H1 (cell line): ENCODE results near the gene RASGEF1C. TPM values are rescaled to one million over a fixed set of nuclear protein-coding genes. Genes with fewer than 3 reads are reported as not detected.

Experiments
- POLR2AphosphoS5 ChIP-seq: IDR thresholded peaks from 2 replicates; pipeline ENCODE4 v1.6.1; 2011; ENCODE audit warnings: low read depth, low read length
- polyA plus RNA-seq, 7 experiments: library from polyadenylated mRNA; depleted of rRNA in 3 of 7; stranded (reverse) in 5 of 7; unstranded in 2 of 7; fragments of >200 nt in 5 of 7; fragments of 200-250 nt in 2 of 7; gene quantifications; 1 replicate in 5 of 7; 2 replicates in 1 of 7; 4 replicates in 1 of 7; pipeline versions ENCODE4 v1.2.1 to v1.2.3, GENCODE V29; 2011 to 2013; ENCODE audit warnings: missing spikeins in 2 of 7, mixed read lengths in 2 of 7
- total RNA-seq: library from RNA; stranded (reverse); fragmentation: NEBNext Ultra II Directional; extraction: Animal tissue kit (Norgen Biotek cat#: 25700); gene quantifications from 2 replicates; pipeline ENCODE4 v1.2.1, GENCODE V29; 2021
- TF ChIP-seq, protein P1 (sequence below): fragments of 300-600 bp; sonication (generic); IDR thresholded peaks from 2 replicates; pipeline ENCODE4 v1.7.1; 2012; ENCODE audit warnings: low read length, moderate library complexity, mild to moderate bottlenecking, inconsistent platforms; ENCODE audit not compliant: insufficient replicate concordance

RASGEF1C gene
- total and polyA plus RNA-seq, 2 of the 8 experiments (the other 6 are each of a cell fraction or from before 2014, with no cell fraction given), result 0.26 to 0.61 TPM

DNA sequence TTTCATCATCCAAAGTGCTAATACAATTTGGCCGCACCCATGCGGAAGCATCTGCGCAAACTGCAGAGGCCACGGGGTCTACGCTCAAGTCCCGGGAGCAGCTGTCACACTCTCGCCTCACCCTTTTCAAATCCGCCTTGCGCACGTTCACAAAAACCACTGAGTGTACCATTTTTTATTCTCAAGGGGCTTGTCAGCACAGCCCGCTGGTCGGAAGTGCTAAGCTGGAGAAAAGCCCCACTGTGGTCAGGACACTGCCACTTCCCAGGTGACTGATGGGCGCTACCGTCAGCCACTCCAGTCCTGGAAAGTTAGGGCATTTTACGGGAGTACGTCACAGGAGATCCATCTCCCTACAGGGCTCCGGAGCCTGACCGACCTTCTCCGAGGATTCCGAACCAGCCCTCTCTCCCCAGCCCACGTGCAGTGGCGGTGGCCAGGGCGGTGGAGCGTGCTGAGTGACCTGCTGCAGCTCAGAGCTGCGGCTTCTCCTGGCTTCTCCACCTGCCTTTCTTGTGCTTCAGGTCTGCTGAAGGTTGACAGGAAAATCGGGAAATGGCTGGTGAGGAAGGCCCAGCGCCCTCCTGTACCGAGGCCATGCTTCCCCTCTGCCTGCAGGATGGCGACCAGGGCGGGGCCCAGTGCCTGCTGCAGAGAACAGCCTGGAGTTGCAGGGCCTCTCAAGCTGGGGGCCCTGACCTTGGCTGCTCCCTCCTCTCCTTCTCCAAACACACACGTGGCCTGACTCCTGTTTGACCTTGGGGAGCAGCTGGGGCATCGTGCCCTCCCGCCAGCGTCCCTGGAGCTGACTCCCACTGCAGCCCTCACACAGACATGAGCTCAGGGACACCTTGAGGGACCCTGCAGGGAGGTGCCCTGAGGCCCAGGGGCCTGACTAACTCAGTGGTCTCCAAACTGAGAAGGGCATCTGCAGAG is 14.3 kb downstream of the RASGEF1C start (continued):
- TF ChIP-seq, protein P1, sequence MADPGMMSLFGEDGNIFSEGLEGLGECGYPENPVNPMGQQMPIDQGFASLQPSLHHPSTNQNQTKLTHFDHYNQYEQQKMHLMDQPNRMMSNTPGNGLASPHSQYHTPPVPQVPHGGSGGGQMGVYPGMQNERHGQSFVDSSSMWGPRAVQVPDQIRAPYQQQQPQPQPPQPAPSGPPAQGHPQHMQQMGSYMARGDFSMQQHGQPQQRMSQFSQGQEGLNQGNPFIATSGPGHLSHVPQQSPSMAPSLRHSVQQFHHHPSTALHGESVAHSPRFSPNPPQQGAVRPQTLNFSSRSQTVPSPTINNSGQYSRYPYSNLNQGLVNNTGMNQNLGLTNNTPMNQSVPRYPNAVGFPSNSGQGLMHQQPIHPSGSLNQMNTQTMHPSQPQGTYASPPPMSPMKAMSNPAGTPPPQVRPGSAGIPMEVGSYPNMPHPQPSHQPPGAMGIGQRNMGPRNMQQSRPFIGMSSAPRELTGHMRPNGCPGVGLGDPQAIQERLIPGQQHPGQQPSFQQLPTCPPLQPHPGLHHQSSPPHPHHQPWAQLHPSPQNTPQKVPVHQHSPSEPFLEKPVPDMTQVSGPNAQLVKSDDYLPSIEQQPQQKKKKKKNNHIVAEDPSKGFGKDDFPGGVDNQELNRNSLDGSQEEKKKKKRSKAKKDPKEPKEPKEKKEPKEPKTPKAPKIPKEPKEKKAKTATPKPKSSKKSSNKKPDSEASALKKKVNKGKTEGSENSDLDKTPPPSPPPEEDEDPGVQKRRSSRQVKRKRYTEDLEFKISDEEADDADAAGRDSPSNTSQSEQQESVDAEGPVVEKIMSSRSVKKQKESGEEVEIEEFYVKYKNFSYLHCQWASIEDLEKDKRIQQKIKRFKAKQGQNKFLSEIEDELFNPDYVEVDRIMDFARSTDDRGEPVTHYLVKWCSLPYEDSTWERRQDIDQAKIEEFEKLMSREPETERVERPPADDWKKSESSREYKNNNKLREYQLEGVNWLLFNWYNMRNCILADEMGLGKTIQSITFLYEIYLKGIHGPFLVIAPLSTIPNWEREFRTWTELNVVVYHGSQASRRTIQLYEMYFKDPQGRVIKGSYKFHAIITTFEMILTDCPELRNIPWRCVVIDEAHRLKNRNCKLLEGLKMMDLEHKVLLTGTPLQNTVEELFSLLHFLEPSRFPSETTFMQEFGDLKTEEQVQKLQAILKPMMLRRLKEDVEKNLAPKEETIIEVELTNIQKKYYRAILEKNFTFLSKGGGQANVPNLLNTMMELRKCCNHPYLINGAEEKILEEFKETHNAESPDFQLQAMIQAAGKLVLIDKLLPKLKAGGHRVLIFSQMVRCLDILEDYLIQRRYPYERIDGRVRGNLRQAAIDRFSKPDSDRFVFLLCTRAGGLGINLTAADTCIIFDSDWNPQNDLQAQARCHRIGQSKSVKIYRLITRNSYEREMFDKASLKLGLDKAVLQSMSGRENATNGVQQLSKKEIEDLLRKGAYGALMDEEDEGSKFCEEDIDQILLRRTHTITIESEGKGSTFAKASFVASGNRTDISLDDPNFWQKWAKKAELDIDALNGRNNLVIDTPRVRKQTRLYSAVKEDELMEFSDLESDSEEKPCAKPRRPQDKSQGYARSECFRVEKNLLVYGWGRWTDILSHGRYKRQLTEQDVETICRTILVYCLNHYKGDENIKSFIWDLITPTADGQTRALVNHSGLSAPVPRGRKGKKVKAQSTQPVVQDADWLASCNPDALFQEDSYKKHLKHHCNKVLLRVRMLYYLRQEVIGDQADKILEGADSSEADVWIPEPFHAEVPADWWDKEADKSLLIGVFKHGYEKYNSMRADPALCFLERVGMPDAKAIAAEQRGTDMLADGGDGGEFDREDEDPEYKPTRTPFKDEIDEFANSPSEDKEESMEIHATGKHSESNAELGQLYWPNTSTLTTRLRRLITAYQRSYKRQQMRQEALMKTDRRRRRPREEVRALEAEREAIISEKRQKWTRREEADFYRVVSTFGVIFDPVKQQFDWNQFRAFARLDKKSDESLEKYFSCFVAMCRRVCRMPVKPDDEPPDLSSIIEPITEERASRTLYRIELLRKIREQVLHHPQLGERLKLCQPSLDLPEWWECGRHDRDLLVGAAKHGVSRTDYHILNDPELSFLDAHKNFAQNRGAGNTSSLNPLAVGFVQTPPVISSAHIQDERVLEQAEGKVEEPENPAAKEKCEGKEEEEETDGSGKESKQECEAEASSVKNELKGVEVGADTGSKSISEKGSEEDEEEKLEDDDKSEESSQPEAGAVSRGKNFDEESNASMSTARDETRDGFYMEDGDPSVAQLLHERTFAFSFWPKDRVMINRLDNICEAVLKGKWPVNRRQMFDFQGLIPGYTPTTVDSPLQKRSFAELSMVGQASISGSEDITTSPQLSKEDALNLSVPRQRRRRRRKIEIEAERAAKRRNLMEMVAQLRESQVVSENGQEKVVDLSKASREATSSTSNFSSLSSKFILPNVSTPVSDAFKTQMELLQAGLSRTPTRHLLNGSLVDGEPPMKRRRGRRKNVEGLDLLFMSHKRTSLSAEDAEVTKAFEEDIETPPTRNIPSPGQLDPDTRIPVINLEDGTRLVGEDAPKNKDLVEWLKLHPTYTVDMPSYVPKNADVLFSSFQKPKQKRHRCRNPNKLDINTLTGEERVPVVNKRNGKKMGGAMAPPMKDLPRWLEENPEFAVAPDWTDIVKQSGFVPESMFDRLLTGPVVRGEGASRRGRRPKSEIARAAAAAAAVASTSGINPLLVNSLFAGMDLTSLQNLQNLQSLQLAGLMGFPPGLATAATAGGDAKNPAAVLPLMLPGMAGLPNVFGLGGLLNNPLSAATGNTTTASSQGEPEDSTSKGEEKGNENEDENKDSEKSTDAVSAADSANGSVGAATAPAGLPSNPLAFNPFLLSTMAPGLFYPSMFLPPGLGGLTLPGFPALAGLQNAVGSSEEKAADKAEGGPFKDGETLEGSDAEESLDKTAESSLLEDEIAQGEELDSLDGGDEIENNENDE, result no peak
- TF ChIP-seq POLR2AphosphoS5, result no peak
